GM19043 (cell line): ENCODE results near the gene CNTNAP5.

Experiments
- ATAC-seq: cut with Tn5 transposase; IDR thresholded peaks from one replicate; pipeline ENCODE4 v1.9.1; 2021; ENCODE audit warnings: low read depth; ENCODE audit not compliant: unreplicated experiment

CNTNAP5 gene

GRCh38 chr2:124050833-124051497, 25.9 kb downstream of the CNTNAP5 start:
- ATAC-seq: no peak

GRCh38 chr2:124053796-124054195, 28.7 kb downstream of the CNTNAP5 start:
- ATAC-seq: no peak

GRCh38 chr2:124063596-124063995, 38.5 kb downstream of the CNTNAP5 start:
- ATAC-seq: no peak

GRCh38 chr2:124065636-124066035, 40.5 kb downstream of the CNTNAP5 start:
- ATAC-seq: no peak

DNA sequence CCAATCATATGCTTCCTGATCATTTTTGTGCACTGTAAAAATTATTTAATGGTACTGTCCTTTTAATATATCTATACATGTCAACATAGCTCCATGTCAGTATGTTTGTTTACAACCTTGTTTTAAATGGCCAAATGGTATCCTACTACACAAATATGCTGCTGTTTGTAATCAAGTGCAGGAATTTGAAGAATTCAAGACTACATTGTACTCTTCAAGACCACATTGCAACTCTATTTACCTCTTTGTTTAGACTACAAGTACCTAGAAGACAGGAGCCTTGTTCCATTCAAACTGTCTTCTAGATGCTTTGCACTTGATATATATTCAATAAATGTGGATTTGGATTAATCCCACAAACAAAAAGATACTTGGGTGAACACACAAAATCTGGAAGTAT, 41.7 kb downstream of the CNTNAP5 start:
- ATAC-seq: no peak

GRCh38 chr2:124079045-124079444, 54.0 kb downstream of the CNTNAP5 start:
- no peak for ATAC-seq

- ATAC-seq: no peak
Measured at GRCh38 chr2:124080281-124081153, 55.4 kb downstream of the CNTNAP5 start.

DNA sequence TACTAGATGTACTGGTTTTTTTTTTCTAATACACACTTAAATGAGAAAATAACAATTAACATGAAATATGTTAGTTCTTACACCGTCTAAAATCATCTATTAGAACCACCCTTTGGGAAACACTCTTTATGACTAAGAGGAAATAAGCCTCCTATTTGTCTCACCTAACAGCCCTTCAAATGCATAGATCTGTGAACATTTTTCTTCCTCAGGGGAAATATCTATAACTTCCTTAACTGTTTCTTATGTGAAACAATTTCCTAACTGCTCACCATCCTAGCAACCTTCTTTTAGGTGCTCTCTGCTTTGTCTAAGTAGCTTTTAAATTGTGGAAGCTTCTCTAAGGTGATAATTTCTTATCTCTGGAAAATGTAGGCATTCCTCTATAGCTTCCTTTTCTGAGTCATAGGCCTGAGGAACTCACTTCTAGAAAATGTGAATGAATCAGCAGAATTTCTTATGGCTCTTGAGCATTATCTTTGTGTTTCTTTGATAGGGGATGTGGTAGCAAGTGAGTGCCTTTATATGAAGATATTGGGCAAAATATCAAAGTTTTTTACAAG, 56.1 kb downstream of the CNTNAP5 start:
- ATAC-seq: no peak

GRCh38 chr2:124088616-124089015, 63.5 kb downstream of the CNTNAP5 start:
- no peak for ATAC-seq

- ATAC-seq: no peak
Measured at GRCh38 chr2:124091721-124092120, 66.6 kb downstream of the CNTNAP5 start.

DNA sequence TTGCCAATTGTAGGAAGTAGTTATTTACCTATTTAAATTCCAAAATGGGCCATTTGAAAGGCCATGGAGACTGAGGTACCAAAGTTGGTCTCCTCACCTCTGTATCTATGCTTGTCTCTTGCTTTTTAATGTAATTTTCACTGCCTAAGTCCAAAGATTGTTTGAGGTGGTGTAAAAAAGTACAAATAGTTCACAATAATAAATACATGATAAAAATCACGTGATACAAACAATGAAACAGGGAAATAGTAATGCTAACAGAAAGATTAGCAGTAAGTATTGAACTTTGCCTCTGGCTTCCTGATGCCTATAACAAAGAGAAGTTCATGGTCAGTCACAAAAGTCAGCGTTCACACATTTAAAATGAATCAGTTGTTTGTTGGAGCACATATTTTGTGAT, 67.6 kb downstream of the CNTNAP5 start:
- no peak for ATAC-seq

GRCh38 chr2:124104914-124105313, 79.8 kb downstream of the CNTNAP5 start:
- no peak for ATAC-seq

DNA sequence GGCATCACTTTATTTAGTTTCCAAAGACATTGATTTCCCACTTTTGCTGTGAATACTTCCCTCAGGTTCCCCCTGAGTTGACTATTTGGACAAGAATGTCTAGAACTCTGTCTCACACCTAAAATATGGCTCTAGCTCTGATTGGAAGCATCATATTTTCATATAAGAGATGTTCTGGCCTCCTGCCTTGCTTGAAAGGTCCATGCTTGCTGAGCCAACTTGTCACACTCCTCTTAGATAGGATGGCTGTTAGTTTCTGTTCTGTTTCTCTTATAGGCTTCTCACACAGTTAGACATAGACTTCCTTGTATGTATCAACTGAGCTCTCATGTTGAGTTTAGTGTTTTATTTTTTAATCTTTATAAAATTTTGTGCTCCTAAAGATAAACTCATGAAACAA, 87.1 kb downstream of the CNTNAP5 start:
- ATAC-seq: no peak

DNA sequence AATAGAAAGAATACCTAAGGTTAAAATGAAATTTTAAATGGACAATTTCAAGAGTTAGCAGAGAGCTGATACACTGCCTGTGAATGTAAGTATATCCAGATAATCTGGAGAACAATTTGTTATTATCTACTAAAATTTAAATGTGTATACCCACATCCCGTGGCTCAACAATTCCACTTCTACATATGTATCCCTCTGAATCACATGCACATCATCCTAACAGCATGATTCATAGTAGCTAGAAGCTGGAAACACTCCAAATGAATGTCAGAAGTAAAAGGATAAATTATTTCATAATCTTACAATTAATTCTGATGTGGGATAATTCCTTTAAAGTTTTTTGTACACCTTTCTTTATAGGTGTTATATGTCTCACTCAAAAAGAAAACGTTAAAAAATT, 87.9 kb downstream of the CNTNAP5 start:
- no peak for ATAC-seq

DNA sequence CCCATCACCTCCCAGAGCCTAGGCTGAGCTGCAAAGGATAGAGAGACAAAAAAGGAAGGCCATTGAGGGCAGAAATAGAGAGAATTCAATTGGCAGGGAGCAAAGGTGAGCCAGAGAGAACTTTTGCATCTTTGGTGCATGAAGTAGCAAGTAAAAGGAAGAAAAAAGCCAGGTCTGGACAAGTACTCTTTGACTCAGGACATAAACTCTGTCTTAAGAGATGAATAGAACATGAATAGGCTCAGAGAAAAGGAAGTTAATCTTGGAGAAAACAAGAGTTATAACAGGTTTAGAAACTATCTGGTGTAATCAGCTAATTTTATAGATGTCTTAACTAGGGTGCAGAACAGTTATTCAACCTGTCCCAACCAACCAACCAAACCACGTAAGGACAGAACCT, 95.2 kb downstream of the CNTNAP5 start:
- ATAC-seq: no peak

GRCh38 chr2:124121106-124121505, 96.0 kb downstream of the CNTNAP5 start:
- ATAC-seq: no peak

DNA sequence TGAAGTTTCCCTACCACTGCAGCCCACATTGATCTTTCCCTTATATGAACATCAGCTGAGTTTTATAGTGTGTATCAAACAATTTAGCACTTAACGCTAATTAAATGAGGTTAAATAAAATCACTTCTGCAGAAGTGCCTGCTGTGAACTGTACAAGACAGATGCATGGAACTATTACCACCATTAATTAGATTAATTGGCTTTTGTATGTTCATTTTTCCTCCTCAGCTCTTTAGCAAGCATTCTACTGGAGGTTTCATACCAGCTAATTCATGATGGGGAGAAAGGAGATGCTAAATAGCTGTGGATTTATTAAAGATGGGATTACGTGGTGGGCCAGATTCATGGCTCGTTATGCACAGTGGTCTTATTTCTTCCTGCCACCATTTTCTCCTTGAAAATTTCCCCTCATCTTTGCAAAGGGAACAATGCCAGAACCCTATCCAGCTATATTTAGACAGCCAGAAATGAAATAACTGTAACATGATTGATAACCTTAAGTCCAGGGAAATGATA, 96.7 kb downstream of the CNTNAP5 start:
- no peak for ATAC-seq

- no peak for ATAC-seq
Measured at GRCh38 chr2:124122340-124122739, 97.3 kb downstream of the CNTNAP5 start.

DNA sequence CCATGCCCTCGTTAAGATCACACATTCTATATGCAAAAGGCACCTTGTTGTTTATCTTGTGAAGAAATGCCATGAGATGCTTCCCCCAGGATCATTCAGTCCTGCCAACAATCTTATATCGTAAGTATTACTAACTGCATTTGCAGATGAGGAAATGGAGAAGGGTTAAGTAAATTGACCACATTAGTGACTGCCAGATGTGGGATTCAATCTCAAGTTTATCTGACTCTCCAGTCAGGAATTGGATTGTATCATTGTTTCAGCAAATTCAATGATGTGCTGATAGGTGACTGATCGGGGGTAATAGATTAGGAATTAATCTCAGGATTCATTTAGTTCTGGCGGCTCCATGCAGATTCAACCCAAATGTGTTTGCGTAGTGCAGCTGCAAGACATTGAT, 106.2 kb downstream of the CNTNAP5 start:
- no peak for ATAC-seq

GRCh38 chr2:124136110-124136509, 111.0 kb downstream of the CNTNAP5 start:
- no peak for ATAC-seq

GRCh38 chr2:124138076-124138475, 113.0 kb downstream of the CNTNAP5 start:
- no peak for ATAC-seq
